ENCODE measurements around the gene CARMIL1. TPM values are rescaled to one million over a fixed set of nuclear protein-coding genes. Genes with fewer than 3 reads are reported as not detected.

Gene CARMIL1
- 10 to 100 TPM; 28.7 to 31.6 TPM for total RNA-seq
- 8.4 TPM for polyA plus RNA-seq (2013, experiment 1 of 2)
- polyA plus RNA-seq (2013, experiment 2 of 2): 8.3 TPM
- long read RNA-seq, experiment 1, partial matches to known transcripts: 5 of 10 reads
- long read RNA-seq, experiment 1, other reads (novel, unspliced or antisense): 5 of 10 reads
- long read RNA-seq, experiment 2, full-length matches to known transcripts: 16 of 40 reads
- long read RNA-seq, experiment 2, partial matches to known transcripts: 11 of 40 reads
- long read RNA-seq, experiment 2, other reads (novel, unspliced or antisense): 13 of 40 reads
- long read RNA-seq, experiment 3, full-length matches to known transcripts: 5 of 26 reads
- long read RNA-seq, experiment 3, partial matches to known transcripts: 15 of 26 reads
- long read RNA-seq, experiment 3, other reads (novel, unspliced or antisense): 6 of 26 reads
- long read RNA-seq, experiment 4, partial matches to known transcripts: 2 of 2 reads
- long read RNA-seq, experiment 4, other reads (novel, unspliced or antisense): 0 of 2 reads

- Histone ChIP-seq H3K9ac (ENCODE audit: extremely low read depth, low read length, poor library complexity, severe bottlenecking) (peak within 1 kb of the TSS; percentile 63), H3K27ac (ENCODE audit: low read depth, low read length) (peak within 1 kb of the TSS; percentile 40), H3K4me3 (ENCODE audit: low read length) (peak within 1 kb of the TSS; percentile 95), H3K36me3 (ENCODE audit: control insufficient read depth, insufficient read depth, low read length) (no peaks in the 10 kb centered on the region), H3K4me1 (ENCODE audit: control insufficient read depth, insufficient read depth, low read length) (peaks cover 6% of the 10 kb centered on the region), H3K9me3 (ENCODE audit: control insufficient read depth, low read length) (no peaks in the 10 kb centered on the region), H3K27me3 (ENCODE audit: control insufficient read depth, insufficient read depth, low read length, poor library complexity, severe bottlenecking) (no peaks in the 10 kb centered on the region)
- Mint-ChIP-seq H3K4me1 (peaks cover 47% of the 10 kb centered on the region), H3K36me3 (ENCODE audit: low read depth) (peaks cover 6% of the 10 kb centered on the region), H3K27me3 (ENCODE audit: insufficient read depth) (no peaks in the 10 kb centered on the region), H3K27ac (peak within 1 kb of the TSS; percentile 94), H3K4me3 (peak within 1 kb of the TSS; percentile 97), H3K9me3 (no peaks in the 10 kb centered on the region)
- WGBS, 2 experiments (ENCODE audit: insufficient coverage in 1 of 2, insufficient read length in 1 of 2): 0% methylated on average over 3 to 81 of the region's 81 CpGs
- TF ChIP-seq, protein P1, sequence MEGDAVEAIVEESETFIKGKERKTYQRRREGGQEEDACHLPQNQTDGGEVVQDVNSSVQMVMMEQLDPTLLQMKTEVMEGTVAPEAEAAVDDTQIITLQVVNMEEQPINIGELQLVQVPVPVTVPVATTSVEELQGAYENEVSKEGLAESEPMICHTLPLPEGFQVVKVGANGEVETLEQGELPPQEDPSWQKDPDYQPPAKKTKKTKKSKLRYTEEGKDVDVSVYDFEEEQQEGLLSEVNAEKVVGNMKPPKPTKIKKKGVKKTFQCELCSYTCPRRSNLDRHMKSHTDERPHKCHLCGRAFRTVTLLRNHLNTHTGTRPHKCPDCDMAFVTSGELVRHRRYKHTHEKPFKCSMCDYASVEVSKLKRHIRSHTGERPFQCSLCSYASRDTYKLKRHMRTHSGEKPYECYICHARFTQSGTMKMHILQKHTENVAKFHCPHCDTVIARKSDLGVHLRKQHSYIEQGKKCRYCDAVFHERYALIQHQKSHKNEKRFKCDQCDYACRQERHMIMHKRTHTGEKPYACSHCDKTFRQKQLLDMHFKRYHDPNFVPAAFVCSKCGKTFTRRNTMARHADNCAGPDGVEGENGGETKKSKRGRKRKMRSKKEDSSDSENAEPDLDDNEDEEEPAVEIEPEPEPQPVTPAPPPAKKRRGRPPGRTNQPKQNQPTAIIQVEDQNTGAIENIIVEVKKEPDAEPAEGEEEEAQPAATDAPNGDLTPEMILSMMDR (conservative IDR thresholded peaks at IDR 0.05): peak; percentile 82
- DNase-seq: peak; percentile 94
These were observed at the start of gene CARMIL1 for GRCh38 chr6:25278914-25279747. Gene CARMIL1 (plus strand): TSS chr6:25279374. CDS start chr6:25279796, 422 bp downstream.

- no peaks in the 10 kb centered on the region for H3K36me3 Mint-ChIP-seq (ENCODE audit: low read depth)
- no peaks in the 10 kb centered on the region for H3K9me3 Mint-ChIP-seq
- Histone ChIP-seq H3K27ac (ENCODE audit: low read depth, low read length) (no peak overlapping the region), H3K4me3 (ENCODE audit: low read length) (no peak overlapping the region), H3K9me3 (ENCODE audit: control insufficient read depth, low read length) (no peaks in the 10 kb centered on the region), H3K36me3 (ENCODE audit: control insufficient read depth, insufficient read depth, low read length) (no peaks in the 10 kb centered on the region), H3K9ac (ENCODE audit: extremely low read depth, low read length, poor library complexity, severe bottlenecking) (no peak overlapping the region), H3K27me3 (ENCODE audit: control insufficient read depth, insufficient read depth, low read length, poor library complexity, severe bottlenecking) (no peaks in the 10 kb centered on the region), H3K4me1 (ENCODE audit: control insufficient read depth, insufficient read depth, low read length) (no peaks in the 10 kb centered on the region)
- H3K27me3 Mint-ChIP-seq (ENCODE audit: insufficient read depth): no peaks in the 10 kb centered on the region
- WGBS, 2 experiments (ENCODE audit: insufficient coverage in 1 of 2, insufficient read length in 1 of 2): 94% methylated on average over 1 of the region's 1 CpG; no CpG with 5 or more reads in 1 of the 2 experiments
- H3K4me1 Mint-ChIP-seq: no peaks in the 10 kb centered on the region
- DNase-seq: no peak
- no peak overlapping the region for H3K27ac Mint-ChIP-seq
- no peak overlapping the region for H3K4me3 Mint-ChIP-seq
- TF ChIP-seq, protein P1 (conservative IDR thresholded peaks at IDR 0.05): no peak
These were observed 49.4 kb upstream of the CARMIL1 start for GRCh38 chr6:25229671-25230321.

DNA sequence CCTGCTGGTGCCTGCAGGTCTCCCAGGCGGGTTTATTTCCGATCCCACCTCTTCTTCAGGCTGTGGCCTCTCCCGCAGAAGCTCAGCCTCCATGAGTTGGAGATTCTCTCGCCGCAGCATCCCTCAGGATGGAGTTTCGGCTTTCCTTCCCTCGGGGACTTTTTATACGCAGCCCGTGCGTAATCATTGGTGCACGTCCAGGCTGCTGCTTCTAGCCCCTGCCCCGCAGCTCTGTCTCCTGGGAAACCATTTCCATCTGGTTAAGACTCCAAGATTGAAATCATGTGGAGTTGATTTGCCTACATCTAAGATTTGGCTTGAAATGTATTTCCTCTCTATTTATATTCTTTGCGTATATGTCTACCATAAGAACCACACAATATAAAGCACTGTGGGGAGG lies 46.7 kb upstream of the CARMIL1 start:
- Mint-ChIP-seq H3K27ac (no peak overlapping the region), H3K36me3 (ENCODE audit: low read depth) (no peaks in the 10 kb centered on the region), H3K27me3 (ENCODE audit: insufficient read depth) (no peaks in the 10 kb centered on the region), H3K9me3 (no peaks in the 10 kb centered on the region), H3K4me1 (no peaks in the 10 kb centered on the region), H3K4me3 (no peak overlapping the region)
- no peaks in the 10 kb centered on the region for H3K9me3 ChIP-seq (ENCODE audit: control insufficient read depth, low read length)
- 94 to 96% methylated on average over 3 to 12 of the region's 13 CpGs for WGBS, 2 experiments (ENCODE audit: insufficient coverage in 1 of 2, insufficient read length in 1 of 2)
- H3K4me3 ChIP-seq (ENCODE audit: low read length): no peak overlapping the region
- DNase-seq: no peak
- no peak overlapping the region for H3K9ac ChIP-seq (ENCODE audit: extremely low read depth, low read length, poor library complexity, severe bottlenecking)
- no peak overlapping the region for H3K27ac ChIP-seq (ENCODE audit: low read depth, low read length)
- H3K27me3 ChIP-seq (ENCODE audit: control insufficient read depth, insufficient read depth, low read length, poor library complexity, severe bottlenecking): no peaks in the 10 kb centered on the region
- H3K4me1 ChIP-seq (ENCODE audit: control insufficient read depth, insufficient read depth, low read length): no peaks in the 10 kb centered on the region
- TF ChIP-seq, protein P1 (conservative IDR thresholded peaks at IDR 0.05): no peak
- H3K36me3 ChIP-seq (ENCODE audit: control insufficient read depth, insufficient read depth, low read length): no peaks in the 10 kb centered on the region

Data from endodermal cell (in vitro differentiated cells).